ENCODE measurements around the gene SLIT1.

- TF ChIP-seq, protein P1, sequence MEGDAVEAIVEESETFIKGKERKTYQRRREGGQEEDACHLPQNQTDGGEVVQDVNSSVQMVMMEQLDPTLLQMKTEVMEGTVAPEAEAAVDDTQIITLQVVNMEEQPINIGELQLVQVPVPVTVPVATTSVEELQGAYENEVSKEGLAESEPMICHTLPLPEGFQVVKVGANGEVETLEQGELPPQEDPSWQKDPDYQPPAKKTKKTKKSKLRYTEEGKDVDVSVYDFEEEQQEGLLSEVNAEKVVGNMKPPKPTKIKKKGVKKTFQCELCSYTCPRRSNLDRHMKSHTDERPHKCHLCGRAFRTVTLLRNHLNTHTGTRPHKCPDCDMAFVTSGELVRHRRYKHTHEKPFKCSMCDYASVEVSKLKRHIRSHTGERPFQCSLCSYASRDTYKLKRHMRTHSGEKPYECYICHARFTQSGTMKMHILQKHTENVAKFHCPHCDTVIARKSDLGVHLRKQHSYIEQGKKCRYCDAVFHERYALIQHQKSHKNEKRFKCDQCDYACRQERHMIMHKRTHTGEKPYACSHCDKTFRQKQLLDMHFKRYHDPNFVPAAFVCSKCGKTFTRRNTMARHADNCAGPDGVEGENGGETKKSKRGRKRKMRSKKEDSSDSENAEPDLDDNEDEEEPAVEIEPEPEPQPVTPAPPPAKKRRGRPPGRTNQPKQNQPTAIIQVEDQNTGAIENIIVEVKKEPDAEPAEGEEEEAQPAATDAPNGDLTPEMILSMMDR (conservative IDR thresholded peaks at IDR 0.05) = no peak
- no peak for TF ChIP-seq ZFX (IDR thresholded peaks at IDR 0.05)
Observed at GRCh38 chr10:97000487-97001182, 185.1 kb downstream of the SLIT1 start.

Data from C4-2B (cell line).